HUES48 (cell line): ENCODE measurements around the gene PROM2.

Source experiments
- H3K27ac ChIP-seq: one replicate; pipeline ENCODE4 v1.7.0; 2013; ENCODE audit warnings: low read depth, low read length, inconsistent platforms
- H3K27me3 ChIP-seq: 2 replicates; pipeline ENCODE4 v1.6.1; 2013; ENCODE audit warnings: mild to moderate bottlenecking, low read length; ENCODE audit not compliant: control insufficient read depth, insufficient read depth
- H3K36me3 ChIP-seq: 2 replicates; pipeline ENCODE4 v1.6.1; 2013; ENCODE audit warnings: low read length; ENCODE audit not compliant: control insufficient read depth, insufficient read depth
- H3K4me1 ChIP-seq: 2 replicates; pipeline ENCODE4 v1.6.1; 2013; ENCODE audit warnings: mild to moderate bottlenecking, low read length; ENCODE audit not compliant: control insufficient read depth, insufficient read depth
- H3K4me3 ChIP-seq: 2 replicates; pipeline ENCODE4 v1.5.1; 2013; ENCODE audit warnings: mild to moderate bottlenecking, low read depth, low read length
- H3K9ac ChIP-seq: 2 replicates; pipeline ENCODE4 v1.6.1; 2013; ENCODE audit warnings: mild to moderate bottlenecking, low read depth, low read length, moderate library complexity
- H3K9me3 ChIP-seq: 2 replicates; pipeline ENCODE4 v1.6.1; 2013; ENCODE audit warnings: low read length; ENCODE audit not compliant: control insufficient read depth, insufficient read depth

PROM2 gene

GRCh38 chr2:95287336-95287735 lies 13.1 kb downstream of the PROM2 start:
- Histone ChIP-seq H3K27ac (no peak overlapping the region), H3K36me3 (no peaks in the 10 kb centered on the region), H3K27me3 (no peaks in the 10 kb centered on the region), H3K9me3 (no peaks in the 10 kb centered on the region), H3K4me1 (no peaks in the 10 kb centered on the region; the same call in 1 of the 2 replicates), H3K9ac (no peak overlapping the region), H3K4me3 (no peak overlapping the region)

- Histone ChIP-seq H3K4me1 (no peaks in the 10 kb centered on the region; the same call in 1 of the 2 replicates), H3K9ac (no peak overlapping the region), H3K4me3 (no peak overlapping the region), H3K9me3 (no peaks in the 10 kb centered on the region), H3K36me3 (no peaks in the 10 kb centered on the region), H3K27ac (no peak overlapping the region), H3K27me3 (no peaks in the 10 kb centered on the region)
These were observed 13.6 kb downstream of the PROM2 start for GRCh38 chr2:95287806-95288205.

DNA sequence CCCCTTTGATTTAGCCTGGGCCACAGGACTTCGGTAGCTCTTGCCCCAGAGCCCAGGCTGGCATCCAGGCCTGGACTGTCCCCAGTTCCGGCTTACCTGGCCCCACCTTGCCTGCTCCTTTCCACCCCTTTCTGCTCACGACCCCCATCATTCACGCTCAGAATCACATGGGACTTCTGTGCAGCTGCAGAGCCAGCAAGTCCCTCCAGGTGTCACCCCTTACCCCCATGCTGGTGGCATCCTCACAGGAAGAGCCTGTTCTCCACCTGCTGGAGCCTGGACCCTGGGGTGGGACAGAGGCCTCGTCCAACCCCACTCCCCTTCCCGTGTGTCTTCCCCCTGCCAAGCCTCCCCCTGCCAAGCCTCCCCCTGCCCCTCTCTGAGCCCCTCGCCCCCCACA lies 15.0 kb downstream of the PROM2 start:
- H3K27me3 ChIP-seq = no peaks in the 10 kb centered on the region
- H3K4me1 ChIP-seq = no peaks in the 10 kb centered on the region; the same call in 1 of the 2 replicates
- H3K9me3 ChIP-seq = no peaks in the 10 kb centered on the region
- no peak overlapping the region for H3K27ac ChIP-seq
- H3K36me3 ChIP-seq = no peaks in the 10 kb centered on the region
- no peak overlapping the region for H3K9ac ChIP-seq
- no peak overlapping the region for H3K4me3 ChIP-seq

GRCh38 chr2:95291222-95291621 lies 17.0 kb downstream of the PROM2 start:
- Histone ChIP-seq H3K36me3 (no peaks in the 10 kb centered on the region), H3K27me3 (no peaks in the 10 kb centered on the region), H3K4me1 (no peaks in the 10 kb centered on the region; the same call in 1 of the 2 replicates), H3K9ac (no peak overlapping the region), H3K4me3 (no peak overlapping the region), H3K27ac (no peak overlapping the region), H3K9me3 (no peaks in the 10 kb centered on the region)

DNA sequence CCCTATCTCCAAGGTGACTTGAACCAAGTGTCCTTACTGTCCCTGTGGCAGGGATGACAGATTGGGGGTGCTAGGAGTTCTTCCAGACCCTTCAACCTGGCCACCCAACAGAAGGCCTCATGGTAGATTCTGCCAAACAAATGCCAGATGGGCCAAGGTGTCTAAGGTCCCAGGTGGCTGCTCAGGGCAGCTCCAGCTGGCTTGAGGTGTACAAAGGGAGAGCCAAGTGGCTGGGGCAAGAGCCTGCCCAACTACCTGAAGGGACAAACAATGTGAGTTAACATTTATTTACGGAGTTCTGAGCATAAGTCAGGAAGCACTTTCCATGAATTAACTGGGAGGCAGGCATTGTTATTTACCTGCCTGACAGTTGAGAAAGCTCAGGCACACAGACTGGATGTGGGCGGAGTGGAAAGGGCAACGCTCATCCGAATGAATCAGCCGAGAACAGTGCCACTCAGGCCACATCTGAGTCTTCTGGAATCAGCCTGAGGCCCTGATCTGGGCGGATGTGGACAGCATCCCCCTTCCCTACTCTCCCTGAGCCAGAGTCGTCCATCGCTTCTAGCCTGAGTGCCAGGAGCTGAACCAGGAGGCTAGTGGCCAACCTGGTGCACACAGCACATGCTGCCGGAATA lies 18.5 kb downstream of the PROM2 start:
- no peak overlapping the region for H3K9ac ChIP-seq
- H3K4me1 ChIP-seq = 0 out of 2 replicates have a peak, but pooled peaks cover 4% of the 10 kb centered on the region
- H3K36me3 ChIP-seq = no peaks in the 10 kb centered on the region
- H3K4me3 ChIP-seq = no peak overlapping the region
- no peak overlapping the region for H3K27ac ChIP-seq
- no peaks in the 10 kb centered on the region for H3K9me3 ChIP-seq
- no peaks in the 10 kb centered on the region for H3K27me3 ChIP-seq

GRCh38 chr2:95294579-95295250 lies 20.5 kb downstream of the PROM2 start:
- peaks cover 3% of the 10 kb centered on the region; the same call in 1 of the 2 replicates for H3K27me3 ChIP-seq
- H3K36me3 ChIP-seq = no peaks in the 10 kb centered on the region
- 0 out of 2 replicates have a peak, but pooled peaks cover 6% of the 10 kb centered on the region for H3K4me1 ChIP-seq
- no peaks in the 10 kb centered on the region for H3K9me3 ChIP-seq
- H3K4me3 ChIP-seq = no peak overlapping the region
- H3K9ac ChIP-seq = no peak overlapping the region
- H3K27ac ChIP-seq = no peak overlapping the region

DNA sequence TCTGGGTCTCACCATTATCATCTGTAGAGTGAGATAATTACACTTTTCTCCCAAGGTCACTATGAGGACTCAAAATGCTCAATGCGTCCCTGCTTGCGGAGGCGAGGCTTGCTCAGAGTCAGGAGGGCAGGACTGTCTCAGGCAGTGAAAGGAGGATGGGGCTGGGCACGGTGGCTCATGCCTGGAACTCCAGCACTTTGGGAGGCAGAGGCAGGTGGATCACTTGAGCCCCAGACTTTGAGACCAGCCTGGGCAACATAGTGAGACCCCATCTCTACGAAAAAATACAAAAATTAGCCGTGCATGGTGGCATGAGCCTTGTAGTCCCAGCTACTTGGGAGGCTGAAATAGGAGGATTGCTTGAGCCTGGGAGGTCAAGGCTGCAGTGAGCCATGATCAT lies 21.1 kb downstream of the PROM2 start:
- no peaks in the 10 kb centered on the region for H3K9me3 ChIP-seq
- 0 out of 2 replicates have a peak, but pooled peaks cover 6% of the 10 kb centered on the region for H3K4me1 ChIP-seq
- no peaks in the 10 kb centered on the region for H3K36me3 ChIP-seq
- H3K27ac ChIP-seq = no peak overlapping the region
- H3K27me3 ChIP-seq = peaks cover 3% of the 10 kb centered on the region; the same call in 1 of the 2 replicates
- no peak overlapping the region for H3K4me3 ChIP-seq
- H3K9ac ChIP-seq = no peak overlapping the region

GRCh38 chr2:95296011-95296410 lies 21.8 kb downstream of the PROM2 start:
- H3K9ac ChIP-seq = no peak overlapping the region
- 0 out of 2 replicates have a peak, but pooled peaks cover 6% of the 10 kb centered on the region for H3K4me1 ChIP-seq
- H3K27ac ChIP-seq = no peak overlapping the region
- no peaks in the 10 kb centered on the region for H3K36me3 ChIP-seq
- H3K9me3 ChIP-seq = no peaks in the 10 kb centered on the region
- peaks cover 3% of the 10 kb centered on the region; the same call in 1 of the 2 replicates for H3K27me3 ChIP-seq
- no peak overlapping the region for H3K4me3 ChIP-seq

DNA sequence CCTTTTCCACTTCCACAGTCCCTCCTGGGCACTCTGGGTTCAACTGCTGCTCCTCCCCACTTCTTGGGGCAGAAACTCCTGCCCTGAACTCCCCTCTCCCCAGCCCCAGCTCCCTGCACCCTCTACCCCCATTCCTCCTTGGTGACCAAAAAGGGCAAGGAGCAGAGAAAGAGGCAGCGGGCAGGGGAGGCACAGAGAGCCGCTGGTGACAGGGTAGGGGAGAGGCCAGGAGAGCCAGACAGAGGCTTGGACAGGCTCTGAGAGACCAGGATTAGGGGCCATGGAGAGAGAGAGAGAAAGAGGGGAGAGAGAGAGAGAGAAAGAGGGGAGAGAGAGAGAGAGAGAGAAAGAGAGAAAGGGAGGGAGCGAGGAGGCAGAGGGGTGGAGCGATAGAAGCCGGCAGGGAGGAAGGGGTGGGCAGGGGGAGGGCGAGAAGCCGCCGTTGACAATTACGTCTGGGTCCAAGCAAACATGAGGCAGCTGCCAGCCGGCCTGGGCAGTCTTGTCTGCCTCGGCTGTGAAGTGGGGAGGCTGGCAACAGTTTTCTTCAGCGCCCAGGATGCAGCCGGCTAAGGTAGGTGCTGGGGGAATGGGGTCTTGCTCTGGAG lies 22.7 kb downstream of the PROM2 start, which contains the start of gene KCNIP3:
Gene KCNIP3 (plus strand): TSS at position 468 of the 608 bp plus-strand sequence. CDS start 92 bp downstream, at position 560.
- Histone ChIP-seq H3K36me3 (no peaks in the 10 kb centered on the region), H3K4me1 (0 out of 2 replicates have a peak, but pooled peaks cover 6% of the 10 kb centered on the region), H3K27me3 (peaks cover 3% of the 10 kb centered on the region; the same call in 1 of the 2 replicates), H3K9ac (no peak within 1 kb of the TSS), H3K27ac (no peak within 1 kb of the TSS), H3K4me3 (no peak within 1 kb of the TSS), H3K9me3 (no peaks in the 10 kb centered on the region)

- Histone ChIP-seq H3K27me3 (peaks cover 3% of the 10 kb centered on the region; the same call in 1 of the 2 replicates), H3K27ac (no peak overlapping the region), H3K4me3 (no peak overlapping the region), H3K9me3 (no peaks in the 10 kb centered on the region), H3K36me3 (no peaks in the 10 kb centered on the region), H3K9ac (no peak overlapping the region), H3K4me1 (0 out of 2 replicates have a peak, but pooled peaks cover 6% of the 10 kb centered on the region)
These were observed 23.6 kb downstream of the PROM2 start for GRCh38 chr2:95297639-95298395.
